Measurements from ENCODE around the gene TCERG1L.

DNA sequence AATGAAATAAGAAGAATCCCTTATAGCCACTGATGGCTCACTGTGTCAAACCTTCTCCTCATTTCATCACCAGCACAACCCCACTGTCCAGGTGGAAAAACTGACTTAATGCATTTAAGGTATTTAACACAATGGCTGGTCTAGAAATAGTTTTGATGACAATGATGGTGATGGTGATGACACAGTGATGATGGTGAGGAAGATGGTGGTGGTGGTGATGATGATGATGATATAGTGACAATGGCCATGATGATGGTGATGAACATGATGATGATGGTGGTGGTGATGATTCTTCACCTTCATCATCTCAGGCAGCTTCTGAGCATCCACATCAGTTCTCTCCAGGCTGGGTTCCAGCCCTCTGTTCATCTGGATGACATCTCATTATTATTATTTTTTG lies 186.6 kb downstream of the TCERG1L start:
- TF ChIP-seq, protein P1, sequence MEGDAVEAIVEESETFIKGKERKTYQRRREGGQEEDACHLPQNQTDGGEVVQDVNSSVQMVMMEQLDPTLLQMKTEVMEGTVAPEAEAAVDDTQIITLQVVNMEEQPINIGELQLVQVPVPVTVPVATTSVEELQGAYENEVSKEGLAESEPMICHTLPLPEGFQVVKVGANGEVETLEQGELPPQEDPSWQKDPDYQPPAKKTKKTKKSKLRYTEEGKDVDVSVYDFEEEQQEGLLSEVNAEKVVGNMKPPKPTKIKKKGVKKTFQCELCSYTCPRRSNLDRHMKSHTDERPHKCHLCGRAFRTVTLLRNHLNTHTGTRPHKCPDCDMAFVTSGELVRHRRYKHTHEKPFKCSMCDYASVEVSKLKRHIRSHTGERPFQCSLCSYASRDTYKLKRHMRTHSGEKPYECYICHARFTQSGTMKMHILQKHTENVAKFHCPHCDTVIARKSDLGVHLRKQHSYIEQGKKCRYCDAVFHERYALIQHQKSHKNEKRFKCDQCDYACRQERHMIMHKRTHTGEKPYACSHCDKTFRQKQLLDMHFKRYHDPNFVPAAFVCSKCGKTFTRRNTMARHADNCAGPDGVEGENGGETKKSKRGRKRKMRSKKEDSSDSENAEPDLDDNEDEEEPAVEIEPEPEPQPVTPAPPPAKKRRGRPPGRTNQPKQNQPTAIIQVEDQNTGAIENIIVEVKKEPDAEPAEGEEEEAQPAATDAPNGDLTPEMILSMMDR (IDR thresholded peaks at IDR 0.05): no peak
- no peak for TF ChIP-seq POLR2A (IDR thresholded peaks at IDR 0.05)
